Body of pancreas (tissue), 4 donors: ENCODE results near the gene FAM240B. TPM values are rescaled to one million over a fixed set of nuclear protein-coding genes. Genes with fewer than 3 reads are reported as not detected.

Experiments used
- ATAC-seq: fragments of 150-250 bp; one replicate; pipeline ENCODE4 v1.9.1; 2016
- DNase-seq, 4 donors: peaks; one replicate each; pipeline ENCODE4 v3.0.0-alpha.2; 2019
- H3K27ac ChIP-seq, 4 donors: fragments of 200-600 bp; sonication (generic); 1 replicate in 3 of 4; 2 replicates in 1 of 4; pipeline versions ENCODE4 v1.5.1 to v1.6.1; 2016 to 2019; ENCODE audit warnings: mild to moderate bottlenecking in 1 of 4, mixed read lengths in 1 of 4, moderate library complexity in 1 of 4
- H3K27me3 ChIP-seq, 2 donors: fragments of 200-600 bp; sonication (generic); one replicate each; pipeline ENCODE4 v1.6.0; 2016; ENCODE audit warnings: mild to moderate bottlenecking in 1 of 2
- H3K36me3 ChIP-seq, 2 donors: fragments of 200-600 bp; sonication (generic); replicated peaks in 1 of 2; 2 replicates each; pipeline ENCODE4 v1.5.1; 2016; ENCODE audit warnings: low read depth in 2 of 2; ENCODE audit not compliant: insufficient read depth in 1 of 2
- H3K4me1 ChIP-seq: fragments of 200-600 bp; sonication (generic); one replicate; pipeline ENCODE4 v1.6.0; 2016
- H3K4me3 ChIP-seq, 2 donors: fragments of 200-600 bp; sonication (generic); 1 replicate in 1 of 2; 2 replicates in 1 of 2; pipeline ENCODE4 v1.5.1; 2016 to 2019
- H3K9me3 ChIP-seq, 3 donors: fragments of 200-600 bp; sonication (generic); 1 replicate in 2 of 3; 2 replicates in 1 of 3; pipeline ENCODE4 v1.5.1; 2016
- POLR2A ChIP-seq, 3 donors: fragments of 450-650 bp; IDR thresholded peaks; one replicate each; pipeline ENCODE4 v1.6.1; 2016; ENCODE audit warnings: antibody characterized with exemption in 3 of 3, mild to moderate bottlenecking in 2 of 3
- WGBS, 2 donors: methylation state at CpG; one replicate each; pipeline ENCODE4 v1.1.5; 2017; 5-methylcytosine and 5-hydroxymethylcytosine counted together
- intact Hi-C: fragments of 100-400 bp; cut with DNase I; formaldehyde crosslinking; loops from one replicate; pipeline ENCODE4 v1.15.1; 2023
- total RNA-seq, 2 donors: library from RNA; depleted of rRNA; stranded (reverse); fragments of >200 nt; gene quantifications; one replicate each; pipeline ENCODE4 v1.1.0, GENCODE V29; 2016
- TF ChIP-seq, protein P1 (sequence below), 7 experiments: fragments of 450-650 bp in 4 of 7; fragments of 200-600 bp in 3 of 7; sonication (generic) in 3 of 7; IDR thresholded peaks; one replicate each; pipeline ENCODE4 v1.5.1; 2016 to 2019; ENCODE audit warnings: antibody characterized with exemption in 7 of 7

FAM240B gene
- total RNA-seq, 2 donors from 2014 or later: not detected

DNA sequence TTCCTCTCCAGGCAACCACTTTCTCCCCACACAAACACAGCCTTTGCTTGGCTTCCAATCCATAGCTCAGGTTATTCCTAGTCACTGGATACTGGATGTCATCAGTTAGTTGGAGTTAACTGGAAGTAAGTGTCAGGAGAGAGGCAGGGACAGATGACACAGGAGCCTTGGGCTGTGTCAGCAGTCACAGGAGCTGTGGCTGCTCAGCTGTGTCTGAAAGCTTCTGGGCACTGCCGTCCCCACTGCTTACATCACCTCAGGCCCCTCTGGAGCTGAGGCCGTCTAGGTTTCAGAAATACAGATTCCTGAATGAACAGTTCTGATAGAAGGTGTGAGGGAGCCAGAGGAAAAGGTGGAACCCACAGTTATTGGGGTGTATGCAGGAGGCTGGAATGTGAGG lies 17.3 kb upstream of the FAM240B start:
- H3K4me1 ChIP-seq: no peaks in the 10 kb centered on the region
- H3K9me3 ChIP-seq: no peaks in the 10 kb centered on the region
- intact Hi-C loops: no loop called here
- DNase-seq: no peak
- TF ChIP-seq, protein P1, sequence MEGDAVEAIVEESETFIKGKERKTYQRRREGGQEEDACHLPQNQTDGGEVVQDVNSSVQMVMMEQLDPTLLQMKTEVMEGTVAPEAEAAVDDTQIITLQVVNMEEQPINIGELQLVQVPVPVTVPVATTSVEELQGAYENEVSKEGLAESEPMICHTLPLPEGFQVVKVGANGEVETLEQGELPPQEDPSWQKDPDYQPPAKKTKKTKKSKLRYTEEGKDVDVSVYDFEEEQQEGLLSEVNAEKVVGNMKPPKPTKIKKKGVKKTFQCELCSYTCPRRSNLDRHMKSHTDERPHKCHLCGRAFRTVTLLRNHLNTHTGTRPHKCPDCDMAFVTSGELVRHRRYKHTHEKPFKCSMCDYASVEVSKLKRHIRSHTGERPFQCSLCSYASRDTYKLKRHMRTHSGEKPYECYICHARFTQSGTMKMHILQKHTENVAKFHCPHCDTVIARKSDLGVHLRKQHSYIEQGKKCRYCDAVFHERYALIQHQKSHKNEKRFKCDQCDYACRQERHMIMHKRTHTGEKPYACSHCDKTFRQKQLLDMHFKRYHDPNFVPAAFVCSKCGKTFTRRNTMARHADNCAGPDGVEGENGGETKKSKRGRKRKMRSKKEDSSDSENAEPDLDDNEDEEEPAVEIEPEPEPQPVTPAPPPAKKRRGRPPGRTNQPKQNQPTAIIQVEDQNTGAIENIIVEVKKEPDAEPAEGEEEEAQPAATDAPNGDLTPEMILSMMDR (IDR thresholded peaks at IDR 0.05): no peak
- no peak for TF ChIP-seq POLR2A (IDR thresholded peaks at IDR 0.05)
- H3K27me3 ChIP-seq: peaks cover 0 to 6% of the 10 kb centered on the region in 2 donors
- no peaks in the 10 kb centered on the region for H3K36me3 ChIP-seq
- 19 to 23% methylated on average over 2 of the region's 2 CpGs for WGBS, 2 donors
- no peak for ATAC-seq
- H3K4me3 ChIP-seq: no peak overlapping the region
- H3K27ac ChIP-seq: no peak overlapping the region

DNA sequence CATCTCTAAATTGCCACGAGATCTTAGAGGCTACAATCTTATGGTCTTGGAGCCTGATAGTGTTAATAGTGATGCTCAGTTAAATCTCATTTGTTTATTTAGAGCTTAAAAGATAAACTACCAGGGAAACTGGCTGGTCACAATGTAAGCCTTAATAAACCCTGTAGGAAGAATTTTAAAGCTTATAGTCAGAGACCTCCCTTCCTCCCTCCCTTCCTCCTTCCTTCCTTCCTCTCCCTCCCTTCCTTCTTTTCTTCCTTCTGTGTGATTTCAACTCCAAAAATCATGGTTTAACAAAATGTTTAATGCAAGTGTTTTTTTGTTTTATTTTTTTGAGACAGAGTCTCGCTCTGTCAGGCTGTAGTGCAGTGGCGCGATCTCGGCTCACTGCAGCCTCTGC lies 14.9 kb upstream of the FAM240B start:
- ATAC-seq (no peak), DNase-seq (no peak)
- WGBS, 2 donors: 84 to 90% methylated on average over 4 to 5 of the region's 5 CpGs

DNA sequence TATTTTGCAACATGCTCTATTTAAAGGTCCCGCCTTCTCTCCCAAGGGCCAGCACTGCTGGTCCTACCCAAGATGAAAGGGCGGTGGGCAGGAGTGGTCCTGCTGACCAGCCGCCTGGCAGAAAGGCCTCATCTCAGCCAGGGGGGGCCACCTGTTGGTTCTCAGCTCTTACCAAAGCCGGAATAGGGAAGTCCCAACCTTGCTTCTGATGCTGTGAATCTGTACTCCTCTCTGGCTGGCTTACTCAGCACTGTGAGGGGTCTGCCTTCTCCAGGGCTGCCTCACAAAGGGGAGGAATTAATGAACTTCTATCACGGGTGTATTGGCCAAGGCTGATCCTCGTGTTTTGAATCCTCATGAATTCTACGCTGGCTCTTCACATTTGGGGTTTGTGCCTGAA lies 13.6 kb upstream of the FAM240B start:
- no peak for ATAC-seq
- 58 to 61% methylated on average over 4 to 7 of the region's 7 CpGs for WGBS, 2 donors

More for the DNA sequence above, 14.9 kb upstream of the FAM240B start:
- Histone ChIP-seq H3K4me3 (no peak overlapping the region), H3K36me3 (no peaks in the 10 kb centered on the region), H3K4me1 (no peaks in the 10 kb centered on the region), H3K27me3 (peaks cover 0 to 6% of the 10 kb centered on the region in 2 donors), H3K27ac (no peak overlapping the region), H3K9me3 (no peaks in the 10 kb centered on the region)
- TF ChIP-seq, protein P1 (IDR thresholded peaks at IDR 0.05): no peak
- no peak for TF ChIP-seq POLR2A (IDR thresholded peaks at IDR 0.05)
- intact Hi-C loops: no loop called here

DNA sequence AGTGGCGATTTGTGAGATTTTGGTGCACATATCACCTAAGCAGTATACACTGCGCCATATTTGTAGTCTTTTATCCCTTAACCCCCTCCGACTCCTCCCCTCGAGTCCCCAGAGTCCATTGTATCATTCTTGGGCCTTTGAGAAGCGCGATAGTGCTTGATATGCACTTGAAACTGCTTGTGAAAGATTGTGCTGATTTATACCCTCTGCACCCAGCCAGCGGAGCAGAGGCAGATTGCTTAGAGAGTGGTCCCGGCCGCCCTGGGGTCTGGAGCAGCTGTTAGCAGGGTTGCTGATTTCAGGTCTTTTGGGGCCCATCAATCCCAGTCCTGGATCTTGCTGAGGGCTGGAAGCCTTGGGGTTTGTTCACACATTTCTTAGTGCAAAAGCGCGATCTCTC lies 13.0 kb upstream of the FAM240B start:
- no peaks in the 10 kb centered on the region for H3K27me3 ChIP-seq
- H3K36me3 ChIP-seq: no peaks in the 10 kb centered on the region
- intact Hi-C loops: no loop called here
- no peaks in the 10 kb centered on the region for H3K9me3 ChIP-seq
- DNase-seq (no peak), ATAC-seq (no peak)
- H3K4me1 ChIP-seq: no peaks in the 10 kb centered on the region
- TF ChIP-seq POLR2A (IDR thresholded peaks at IDR 0.05): no peak
- TF ChIP-seq, protein P1 (IDR thresholded peaks at IDR 0.05): no peak
- no peak overlapping the region for H3K4me3 ChIP-seq
- 74 to 75% methylated on average over 10 to 11 of the region's 11 CpGs for WGBS, 2 donors
- no peak overlapping the region for H3K27ac ChIP-seq

More for the DNA sequence above, 13.6 kb upstream of the FAM240B start:
- no peak for DNase-seq
- Histone ChIP-seq H3K27me3 (no peaks in the 10 kb centered on the region), H3K9me3 (no peaks in the 10 kb centered on the region), H3K27ac (no peak overlapping the region), H3K4me3 (no peak overlapping the region), H3K36me3 (no peaks in the 10 kb centered on the region), H3K4me1 (no peaks in the 10 kb centered on the region)
- intact Hi-C loops: no loop called here
- TF ChIP-seq, protein P1 (IDR thresholded peaks at IDR 0.05): no peak
- no peak for TF ChIP-seq POLR2A (IDR thresholded peaks at IDR 0.05)

DNA sequence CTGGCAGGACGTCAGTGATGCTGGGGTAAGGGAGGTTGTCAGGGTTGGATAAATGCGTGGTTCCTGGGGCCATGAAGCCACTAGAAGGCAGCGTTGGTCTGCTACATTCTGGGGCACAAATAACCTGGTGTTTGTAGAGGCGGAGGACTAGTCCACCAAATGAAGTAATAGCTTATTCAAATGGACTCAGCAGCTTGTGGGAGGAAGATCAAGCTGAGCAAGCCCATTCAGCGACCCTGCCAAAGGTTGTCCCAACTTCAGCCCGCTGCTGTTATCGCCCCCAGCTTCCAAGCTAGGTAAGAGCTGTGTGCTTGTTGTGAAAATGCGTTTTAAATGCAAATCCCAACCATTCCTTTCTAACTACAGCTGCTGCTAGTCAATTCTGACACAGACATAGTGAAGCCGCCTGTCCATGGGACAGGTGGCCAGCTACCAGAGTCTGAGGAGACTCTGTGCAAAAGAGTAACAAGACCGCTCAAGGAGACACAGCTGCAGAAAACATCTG lies 7.6 kb upstream of the FAM240B start:
- intact Hi-C loops: no loop called here
- no peak for TF ChIP-seq POLR2A (IDR thresholded peaks at IDR 0.05)
- TF ChIP-seq, protein P1 (IDR thresholded peaks at IDR 0.05): peak in 2 of 7 experiments; percentile 11 to 19
- H3K36me3 ChIP-seq: no peaks in the 10 kb centered on the region
- DNase-seq (peak in 1 of 4 donors; percentile 8), ATAC-seq (no peak)
- H3K4me3 ChIP-seq: no peak overlapping the region
- no peaks in the 10 kb centered on the region for H3K27me3 ChIP-seq
- H3K27ac ChIP-seq: no peak overlapping the region
- H3K9me3 ChIP-seq: no peaks in the 10 kb centered on the region
- WGBS, 2 donors: 20 to 25% methylated on average over 10 of the region's 10 CpGs
- no peaks in the 10 kb centered on the region for H3K4me1 ChIP-seq
